GM23338 (cell line): Measurements from ENCODE around the gene GRAMD1B. TPM values are rescaled to one million over a fixed set of nuclear protein-coding genes. Genes with fewer than 3 reads are reported as not detected.

Experiments
- ATAC-seq: fragments of 200-7000 bp; cut with Tn5 transposase; 3 replicates; pipeline ENCODE4 v1.9.1; 2020
- DNase-seq: peaks from one replicate; pipeline ENCODE4 v3.0.0-alpha.2; 2015; ENCODE audit warnings: low spot score
- H2AFZ ChIP-seq: fragments of 200-600 bp; sonication (generic); 2 replicates; pipeline ENCODE4 v1.8.0; 2016; ENCODE audit warnings: antibody characterized with exemption, mild to moderate bottlenecking, moderate library complexity
- H3F3A ChIP-seq: fragments of 200-600 bp; sonication (generic); replicated peaks from 2 replicates; pipeline ENCODE4 v1.8.0; 2017; ENCODE audit warnings: antibody characterized with exemption, mixed run types, low read depth
- H3K27ac ChIP-seq: fragments of 200-600 bp; sonication (generic); 2 replicates; pipeline ENCODE4 v1.6.1; 2016; ENCODE audit warnings: low read depth
- H3K27me3 ChIP-seq: fragments of 200-600 bp; sonication (generic); 2 replicates; pipeline ENCODE4 v1.8.0; 2016; ENCODE audit warnings: mild to moderate bottlenecking, mixed run types, moderate library complexity; ENCODE audit not compliant: insufficient read depth
- H3K36me3 ChIP-seq: fragments of 200-600 bp; sonication (generic); 2 replicates; pipeline ENCODE4 v1.8.0; 2016; ENCODE audit warnings: mild to moderate bottlenecking; ENCODE audit not compliant: insufficient read depth
- H3K4me1 ChIP-seq: fragments of 200-600 bp; sonication (generic); 2 replicates; pipeline ENCODE4 v1.8.0; 2016; ENCODE audit warnings: mild to moderate bottlenecking, moderate library complexity; ENCODE audit not compliant: insufficient read depth
- H3K4me2 ChIP-seq: fragments of 200-600 bp; sonication (generic); 2 replicates; pipeline ENCODE4 v1.7.1; 2017; ENCODE audit warnings: mixed run types
- H3K4me3 ChIP-seq: fragments of 200-600 bp; sonication (generic); 2 replicates; pipeline ENCODE4 v1.6.1; 2016; ENCODE audit warnings: mixed run types
- H3K79me2 ChIP-seq: fragments of 200-600 bp; sonication (generic); replicated peaks from 2 replicates; pipeline ENCODE4 v1.8.0; 2017; ENCODE audit warnings: mild to moderate bottlenecking; ENCODE audit not compliant: insufficient read depth
- H3K9me2 ChIP-seq: fragments of 200-600 bp; sonication (generic); 2 replicates; pipeline ENCODE4 v1.8.0; 2017; ENCODE audit not compliant: insufficient read depth
- H4K20me1 ChIP-seq: fragments of 200-600 bp; sonication (generic); replicated peaks from 2 replicates; pipeline ENCODE4 v1.8.0; 2017; ENCODE audit warnings: mild to moderate bottlenecking; ENCODE audit not compliant: insufficient read depth
- H3K27ac Mint-ChIP-seq: 2 replicates; pipeline ENCODE4 v1.8.0; 2020; ENCODE audit warnings: inconsistent platforms, mild to moderate bottlenecking, moderate library complexity, mixed read lengths
- H3K27me3 Mint-ChIP-seq: 3 replicates; pipeline ENCODE4 v1.8.0; 2022; ENCODE audit warnings: low read depth, mild to moderate bottlenecking, moderate library complexity, mixed read lengths, inconsistent platforms; ENCODE audit not compliant: insufficient read depth, poor library complexity
- H3K36me3 Mint-ChIP-seq: 3 replicates; pipeline ENCODE4 v1.8.0; 2021; ENCODE audit warnings: low read depth, mild to moderate bottlenecking, inconsistent platforms, moderate library complexity, mixed read lengths
- H3K4me1 Mint-ChIP-seq: 3 replicates; pipeline ENCODE4 v1.8.0; 2020; ENCODE audit warnings: mild to moderate bottlenecking, inconsistent platforms, mixed read lengths
- H3K4me3 Mint-ChIP-seq: 3 replicates; pipeline ENCODE4 v1.8.0; 2021; ENCODE audit warnings: moderate library complexity, mild to moderate bottlenecking, inconsistent platforms, mixed read lengths
- H3K9me3 Mint-ChIP-seq: 3 replicates; pipeline ENCODE4 v1.8.0; 2020; ENCODE audit warnings: moderate library complexity, mild to moderate bottlenecking, inconsistent platforms, mixed read lengths
- CREB1 ChIP-seq: fragments of 250-450 bp; sonication (Bioruptor Pico); IDR thresholded peaks from 2 replicates; pipeline ENCODE4 v1.5.0; 2020; ENCODE audit warnings: low read depth, mild to moderate bottlenecking, moderate library complexity
- EZH2 ChIP-seq: fragments of 200-600 bp; sonication (generic); IDR thresholded peaks from one replicate; pipeline ENCODE4 v1.8.0; 2017; ENCODE audit warnings: antibody characterized with exemption, mild to moderate bottlenecking, low read depth; ENCODE audit not compliant: unreplicated experiment
- EZH2phosphoT487 ChIP-seq: fragments of 200-600 bp; sonication (generic); IDR thresholded peaks from one replicate; pipeline ENCODE4 v1.8.1; 2018; ENCODE audit warnings: antibody characterized with exemption; ENCODE audit not compliant: unreplicated experiment
- JUNB ChIP-seq: IDR thresholded peaks from one replicate; pipeline ENCODE4 v1.6.1; 2016; ENCODE audit warnings: antibody characterized with exemption; ENCODE audit not compliant: unreplicated experiment
- NANOG ChIP-seq: IDR thresholded peaks from 2 replicates; pipeline ENCODE4 v1.6.1; 2016; ENCODE audit warnings: antibody characterized with exemption, borderline replicate concordance
- POLR2AphosphoS5 ChIP-seq: IDR thresholded peaks from 2 replicates; pipeline ENCODE4 v1.6.1; 2016; ENCODE audit warnings: antibody characterized with exemption, low read depth
- STAT1 ChIP-seq: IDR thresholded peaks from one replicate; pipeline ENCODE4 v1.6.1; 2016; ENCODE audit warnings: antibody characterized with exemption; ENCODE audit not compliant: unreplicated experiment
- ZNF114 ChIP-seq: fragments of 250-450 bp; sonication (Bioruptor Pico); IDR thresholded peaks from 2 replicates; pipeline ENCODE4 v1.5.0; 2020; ENCODE audit warnings: mild to moderate bottlenecking, moderate library complexity
- ZNF331 ChIP-seq: fragments of 250-450 bp; sonication (Bioruptor Pico); IDR thresholded peaks from 2 replicates; pipeline ENCODE4 v1.5.0; 2020; ENCODE audit warnings: low read depth, mild to moderate bottlenecking, moderate library complexity
- polyA plus RNA-seq: library from polyadenylated mRNA; unstranded; fragments of >200 nt; fragmentation: Nextera tagmentation; extraction: Ambion mirVana; gene quantifications from 2 replicates; pipeline ENCODE4 v1.2.1, GENCODE V29; 2016
- total RNA-seq: library from RNA; depleted of rRNA; stranded (reverse); fragments of >200 nt; shearing (Covaris generic); gene quantifications from 2 replicates; pipeline ENCODE4 v1.2.3, GENCODE V29; 2014
- TF ChIP-seq, protein P1 (sequence below): fragments of 250-450 bp; sonication (Bioruptor Pico); IDR thresholded peaks from 2 replicates; pipeline ENCODE4 v1.5.0; 2020; ENCODE audit warnings: mild to moderate bottlenecking, moderate library complexity
- TF ChIP-seq, protein P2 (sequence below), 2 experiments: fragments of 200-600 bp in 1 of 2; sonication (generic) in 1 of 2; conservative IDR thresholded peaks; 2 replicates each; pipeline versions ENCODE4 v1.5.1 to v1.6.1; 2016 to 2017; ENCODE audit warnings: antibody characterized with exemption in 2 of 2, low read depth in 2 of 2, mild to moderate bottlenecking in 2 of 2, moderate library complexity in 1 of 2
- TF ChIP-seq, protein P3 (sequence below): IDR thresholded peaks from one replicate; pipeline ENCODE4 v1.6.1; 2018; ENCODE audit warnings: antibody characterized with exemption; ENCODE audit not compliant: unreplicated experiment
- TF ChIP-seq, protein P4 (sequence below): IDR thresholded peaks from 2 replicates; pipeline ENCODE4 v1.6.1; 2016; ENCODE audit warnings: antibody characterized with exemption

GRAMD1B gene
- total and polyA plus RNA-seq, 2 experiments from 2014 or later, result 3.7 to 24.3 TPM

DNA sequence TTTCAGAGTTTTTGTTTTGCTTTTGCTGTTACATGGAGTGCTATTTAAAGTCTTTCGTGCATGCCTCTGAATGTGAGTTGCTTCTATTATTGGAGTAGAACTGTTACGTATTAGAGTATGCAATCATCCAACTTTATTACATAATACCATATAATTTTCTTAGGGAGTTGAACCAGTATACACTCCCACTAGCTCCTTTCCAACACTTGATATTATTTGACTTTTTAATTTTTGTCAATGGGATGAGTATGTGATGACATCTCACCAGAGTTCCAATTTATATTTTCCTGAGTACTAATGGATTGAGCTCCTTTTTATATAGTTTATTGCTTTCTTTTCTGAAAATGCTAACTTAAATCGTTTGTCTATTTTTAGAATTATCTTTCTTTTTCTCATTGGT lies 90.9 kb downstream of the GRAMD1B start (continued):
- TF ChIP-seq, protein P1, sequence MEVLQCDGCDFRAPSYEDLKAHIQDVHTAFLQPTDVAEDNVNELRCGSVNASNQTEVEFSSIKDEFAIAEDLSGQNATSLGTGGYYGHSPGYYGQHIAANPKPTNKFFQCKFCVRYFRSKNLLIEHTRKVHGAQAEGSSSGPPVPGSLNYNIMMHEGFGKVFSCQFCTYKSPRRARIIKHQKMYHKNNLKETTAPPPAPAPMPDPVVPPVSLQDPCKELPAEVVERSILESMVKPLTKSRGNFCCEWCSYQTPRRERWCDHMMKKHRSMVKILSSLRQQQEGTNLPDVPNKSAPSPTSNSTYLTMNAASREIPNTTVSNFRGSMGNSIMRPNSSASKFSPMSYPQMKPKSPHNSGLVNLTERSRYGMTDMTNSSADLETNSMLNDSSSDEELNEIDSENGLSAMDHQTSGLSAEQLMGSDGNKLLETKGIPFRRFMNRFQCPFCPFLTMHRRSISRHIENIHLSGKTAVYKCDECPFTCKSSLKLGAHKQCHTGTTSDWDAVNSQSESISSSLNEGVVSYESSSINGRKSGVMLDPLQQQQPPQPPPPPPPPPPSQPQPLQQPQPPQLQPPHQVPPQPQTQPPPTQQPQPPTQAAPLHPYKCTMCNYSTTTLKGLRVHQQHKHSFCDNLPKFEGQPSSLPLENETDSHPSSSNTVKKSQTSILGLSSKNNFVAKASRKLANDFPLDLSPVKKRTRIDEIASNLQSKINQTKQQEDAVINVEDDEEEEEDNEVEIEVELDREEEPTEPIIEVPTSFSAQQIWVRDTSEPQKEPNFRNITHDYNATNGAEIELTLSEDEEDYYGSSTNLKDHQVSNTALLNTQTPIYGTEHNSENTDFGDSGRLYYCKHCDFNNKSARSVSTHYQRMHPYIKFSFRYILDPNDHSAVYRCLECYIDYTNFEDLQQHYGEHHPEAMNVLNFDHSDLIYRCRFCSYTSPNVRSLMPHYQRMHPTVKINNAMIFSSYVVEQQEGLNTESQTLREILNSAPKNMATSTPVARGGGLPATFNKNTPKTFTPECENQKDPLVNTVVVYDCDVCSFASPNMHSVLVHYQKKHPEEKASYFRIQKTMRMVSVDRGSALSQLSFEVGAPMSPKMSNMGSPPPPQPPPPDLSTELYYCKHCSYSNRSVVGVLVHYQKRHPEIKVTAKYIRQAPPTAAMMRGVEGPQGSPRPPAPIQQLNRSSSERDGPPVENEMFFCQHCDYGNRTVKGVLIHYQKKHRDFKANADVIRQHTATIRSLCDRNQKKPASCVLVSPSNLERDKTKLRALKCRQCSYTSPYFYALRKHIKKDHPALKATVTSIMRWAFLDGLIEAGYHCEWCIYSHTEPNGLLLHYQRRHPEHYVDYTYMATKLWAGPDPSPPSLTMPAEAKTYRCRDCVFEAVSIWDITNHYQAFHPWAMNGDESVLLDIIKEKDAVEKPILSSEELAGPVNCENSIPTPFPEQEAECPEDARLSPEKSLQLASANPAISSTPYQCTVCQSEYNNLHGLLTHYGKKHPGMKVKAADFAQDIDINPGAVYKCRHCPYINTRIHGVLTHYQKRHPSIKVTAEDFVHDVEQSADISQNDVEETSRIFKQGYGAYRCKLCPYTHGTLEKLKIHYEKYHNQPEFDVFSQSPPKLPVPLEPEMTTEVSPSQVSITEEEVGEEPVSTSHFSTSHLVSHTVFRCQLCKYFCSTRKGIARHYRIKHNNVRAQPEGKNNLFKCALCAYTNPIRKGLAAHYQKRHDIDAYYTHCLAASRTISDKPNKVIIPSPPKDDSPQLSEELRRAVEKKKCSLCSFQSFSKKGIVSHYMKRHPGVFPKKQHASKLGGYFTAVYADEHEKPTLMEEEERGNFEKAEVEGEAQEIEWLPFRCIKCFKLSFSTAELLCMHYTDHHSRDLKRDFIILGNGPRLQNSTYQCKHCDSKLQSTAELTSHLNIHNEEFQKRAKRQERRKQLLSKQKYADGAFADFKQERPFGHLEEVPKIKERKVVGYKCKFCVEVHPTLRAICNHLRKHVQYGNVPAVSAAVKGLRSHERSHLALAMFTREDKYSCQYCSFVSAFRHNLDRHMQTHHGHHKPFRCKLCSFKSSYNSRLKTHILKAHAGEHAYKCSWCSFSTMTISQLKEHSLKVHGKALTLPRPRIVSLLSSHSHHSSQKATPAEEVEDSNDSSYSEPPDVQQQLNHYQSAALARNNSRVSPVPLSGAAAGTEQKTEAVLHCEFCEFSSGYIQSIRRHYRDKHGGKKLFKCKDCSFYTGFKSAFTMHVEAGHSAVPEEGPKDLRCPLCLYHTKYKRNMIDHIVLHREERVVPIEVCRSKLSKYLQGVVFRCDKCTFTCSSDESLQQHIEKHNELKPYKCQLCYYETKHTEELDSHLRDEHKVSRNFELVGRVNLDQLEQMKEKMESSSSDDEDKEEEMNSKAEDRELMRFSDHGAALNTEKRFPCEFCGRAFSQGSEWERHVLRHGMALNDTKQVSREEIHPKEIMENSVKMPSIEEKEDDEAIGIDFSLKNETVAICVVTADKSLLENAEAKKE (CRISPR knock-in tag), result no peak
- TF ChIP-seq POLR2AphosphoS5, result no peak
- no peak for TF ChIP-seq NANOG

DNA sequence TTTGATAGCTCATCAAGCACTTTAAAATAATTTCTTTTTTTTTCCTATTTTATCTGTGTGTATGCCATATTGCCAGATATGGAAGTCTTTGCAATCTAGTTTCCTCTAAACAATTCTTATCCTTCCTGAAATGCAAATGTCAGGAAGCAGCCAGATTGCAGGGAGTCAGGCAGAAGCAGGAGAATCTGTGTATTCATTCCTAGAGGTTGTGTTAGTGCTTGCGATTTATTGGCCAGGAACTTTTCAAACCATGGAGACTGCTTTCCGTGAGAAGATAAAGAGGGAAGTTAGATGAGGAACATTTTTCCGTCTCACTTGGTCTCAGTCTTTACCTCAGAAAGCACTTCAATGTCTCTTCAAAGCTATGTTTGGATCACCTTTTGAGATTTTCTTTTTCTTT lies 91.9 kb downstream of the GRAMD1B start:
- Mint-ChIP-seq H3K4me1 (peaks cover 58% of the 10 kb centered on the region), H3K27me3 (peaks cover 1% of the 10 kb centered on the region), H3K4me3 (no peak overlapping the region), H3K36me3 (no peaks in the 10 kb centered on the region), H3K27ac (peak overlapping the region; percentile 35; the same call in 1 of the 2 replicates), H3K9me3 (no peaks in the 10 kb centered on the region; the same call in 1 of the 3 replicates)
- Histone ChIP-seq H3K9me2 (no peaks in the 10 kb centered on the region), H3F3A (no peaks in the 10 kb centered on the region), H3K4me2 (no peak overlapping the region), H3K27ac (no peak overlapping the region), H3K4me3 (no peak overlapping the region), H3K27me3 (no peaks in the 10 kb centered on the region), H2AFZ (no peak overlapping the region), H3K79me2 (no peaks in the 10 kb centered on the region), H3K36me3 (no peaks in the 10 kb centered on the region), H3K4me1 (peaks cover 61% of the 10 kb centered on the region), H4K20me1 (no peaks in the 10 kb centered on the region)
- DNase-seq, result no peak
- ATAC-seq, result no peak
- TF ChIP-seq EZH2 (no peak), EZH2phosphoT487 (no peak), JUNB (no peak), ZNF331 (CRISPR knock-in tag) (no peak), ZNF114 (no peak), POLR2AphosphoS5 (no peak), NANOG (no peak), CREB1 (no peak), STAT1 (no peak)
- TF ChIP-seq, protein P2, sequence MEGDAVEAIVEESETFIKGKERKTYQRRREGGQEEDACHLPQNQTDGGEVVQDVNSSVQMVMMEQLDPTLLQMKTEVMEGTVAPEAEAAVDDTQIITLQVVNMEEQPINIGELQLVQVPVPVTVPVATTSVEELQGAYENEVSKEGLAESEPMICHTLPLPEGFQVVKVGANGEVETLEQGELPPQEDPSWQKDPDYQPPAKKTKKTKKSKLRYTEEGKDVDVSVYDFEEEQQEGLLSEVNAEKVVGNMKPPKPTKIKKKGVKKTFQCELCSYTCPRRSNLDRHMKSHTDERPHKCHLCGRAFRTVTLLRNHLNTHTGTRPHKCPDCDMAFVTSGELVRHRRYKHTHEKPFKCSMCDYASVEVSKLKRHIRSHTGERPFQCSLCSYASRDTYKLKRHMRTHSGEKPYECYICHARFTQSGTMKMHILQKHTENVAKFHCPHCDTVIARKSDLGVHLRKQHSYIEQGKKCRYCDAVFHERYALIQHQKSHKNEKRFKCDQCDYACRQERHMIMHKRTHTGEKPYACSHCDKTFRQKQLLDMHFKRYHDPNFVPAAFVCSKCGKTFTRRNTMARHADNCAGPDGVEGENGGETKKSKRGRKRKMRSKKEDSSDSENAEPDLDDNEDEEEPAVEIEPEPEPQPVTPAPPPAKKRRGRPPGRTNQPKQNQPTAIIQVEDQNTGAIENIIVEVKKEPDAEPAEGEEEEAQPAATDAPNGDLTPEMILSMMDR (conservative IDR thresholded peaks at IDR 0.05; ENCODE audit: low read depth in 2 of 2), result no peak
- TF ChIP-seq, protein P3, sequence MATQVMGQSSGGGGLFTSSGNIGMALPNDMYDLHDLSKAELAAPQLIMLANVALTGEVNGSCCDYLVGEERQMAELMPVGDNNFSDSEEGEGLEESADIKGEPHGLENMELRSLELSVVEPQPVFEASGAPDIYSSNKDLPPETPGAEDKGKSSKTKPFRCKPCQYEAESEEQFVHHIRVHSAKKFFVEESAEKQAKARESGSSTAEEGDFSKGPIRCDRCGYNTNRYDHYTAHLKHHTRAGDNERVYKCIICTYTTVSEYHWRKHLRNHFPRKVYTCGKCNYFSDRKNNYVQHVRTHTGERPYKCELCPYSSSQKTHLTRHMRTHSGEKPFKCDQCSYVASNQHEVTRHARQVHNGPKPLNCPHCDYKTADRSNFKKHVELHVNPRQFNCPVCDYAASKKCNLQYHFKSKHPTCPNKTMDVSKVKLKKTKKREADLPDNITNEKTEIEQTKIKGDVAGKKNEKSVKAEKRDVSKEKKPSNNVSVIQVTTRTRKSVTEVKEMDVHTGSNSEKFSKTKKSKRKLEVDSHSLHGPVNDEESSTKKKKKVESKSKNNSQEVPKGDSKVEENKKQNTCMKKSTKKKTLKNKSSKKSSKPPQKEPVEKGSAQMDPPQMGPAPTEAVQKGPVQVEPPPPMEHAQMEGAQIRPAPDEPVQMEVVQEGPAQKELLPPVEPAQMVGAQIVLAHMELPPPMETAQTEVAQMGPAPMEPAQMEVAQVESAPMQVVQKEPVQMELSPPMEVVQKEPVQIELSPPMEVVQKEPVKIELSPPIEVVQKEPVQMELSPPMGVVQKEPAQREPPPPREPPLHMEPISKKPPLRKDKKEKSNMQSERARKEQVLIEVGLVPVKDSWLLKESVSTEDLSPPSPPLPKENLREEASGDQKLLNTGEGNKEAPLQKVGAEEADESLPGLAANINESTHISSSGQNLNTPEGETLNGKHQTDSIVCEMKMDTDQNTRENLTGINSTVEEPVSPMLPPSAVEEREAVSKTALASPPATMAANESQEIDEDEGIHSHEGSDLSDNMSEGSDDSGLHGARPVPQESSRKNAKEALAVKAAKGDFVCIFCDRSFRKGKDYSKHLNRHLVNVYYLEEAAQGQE, result no peak
- TF ChIP-seq, protein P4, sequence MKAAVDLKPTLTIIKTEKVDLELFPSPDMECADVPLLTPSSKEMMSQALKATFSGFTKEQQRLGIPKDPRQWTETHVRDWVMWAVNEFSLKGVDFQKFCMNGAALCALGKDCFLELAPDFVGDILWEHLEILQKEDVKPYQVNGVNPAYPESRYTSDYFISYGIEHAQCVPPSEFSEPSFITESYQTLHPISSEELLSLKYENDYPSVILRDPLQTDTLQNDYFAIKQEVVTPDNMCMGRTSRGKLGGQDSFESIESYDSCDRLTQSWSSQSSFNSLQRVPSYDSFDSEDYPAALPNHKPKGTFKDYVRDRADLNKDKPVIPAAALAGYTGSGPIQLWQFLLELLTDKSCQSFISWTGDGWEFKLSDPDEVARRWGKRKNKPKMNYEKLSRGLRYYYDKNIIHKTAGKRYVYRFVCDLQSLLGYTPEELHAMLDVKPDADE, result no peak
